DND-41 (cell line): ENCODE measurements around the gene MBOAT7.

ENCODE experiments used
- CTCF ChIP-seq: IDR thresholded peaks from 2 replicates; pipeline ENCODE4 v1.5.1; 2012; ENCODE audit warnings: borderline replicate concordance, low read length, moderate library complexity, mild to moderate bottlenecking; ENCODE audit not compliant: poor library complexity, severe bottlenecking; ENCODE audit errors: extremely low read depth
- EZH2 ChIP-seq: IDR thresholded peaks from 3 replicates; pipeline ENCODE4 v1.6.1; 2012; ENCODE audit warnings: borderline replicate concordance, low read depth, mild to moderate bottlenecking, moderate library complexity, low read length, inconsistent platforms; ENCODE audit not compliant: severe bottlenecking

GRCh38 chr19:54168174-54168917 is 21.0 kb downstream of the MBOAT7 start:
- TF ChIP-seq CTCF (peak; percentile 88), EZH2 (no peak)
